HepG2 (cell line): ENCODE measurements around the gene EFEMP2. TPM values are rescaled to one million over a fixed set of nuclear protein-coding genes. Genes with fewer than 3 reads are reported as not detected.

Experiments used
- ELF1 ChIP-seq: sonication (generic); formaldehyde crosslinking; IDR thresholded peaks from 2 replicates; pipeline ENCODE4 v1.4.0; 2020; ENCODE audit warnings: missing genetic modification reagents
- FOXK2 ChIP-seq: fragments of 450-650 bp; IDR thresholded peaks from 2 replicates; pipeline ENCODE4 v1.6.1; 2016
- KDM5B ChIP-seq: sonication (generic); formaldehyde crosslinking; IDR thresholded peaks from 2 replicates; pipeline ENCODE4 v1.4.0; 2020; ENCODE audit warnings: missing genetic modification reagents, mild to moderate bottlenecking, borderline replicate concordance
- MIER3 ChIP-seq: IDR thresholded peaks from 2 replicates; pipeline ENCODE4 v1.6.1; 2016; ENCODE audit warnings: missing compliant biosample characterization, borderline replicate concordance
- NONO ChIP-seq, 2 experiments: fragments of 450-650 bp in 1 of 2; sonication (generic) in 1 of 2; formaldehyde crosslinking in 1 of 2; IDR thresholded peaks in 1 of 2; conservative IDR thresholded peaks in 1 of 2; 2 replicates each; pipeline versions ENCODE4 v1.6.1 to v1.8.0; 2017 to 2022; ENCODE audit warnings: mild to moderate bottlenecking in 1 of 2, missing genetic modification reagents in 1 of 2, moderate library complexity in 1 of 2
- SNRNP70 ChIP-seq: fragments of 200-400 bp; formaldehyde crosslinking; IDR thresholded peaks from 2 replicates; pipeline ENCODE4 v1.6.1; 2017; ENCODE audit warnings: mild to moderate bottlenecking, low read depth, low read length, moderate library complexity
- SP2 ChIP-seq: sonication (generic); formaldehyde crosslinking; IDR thresholded peaks from 2 replicates; pipeline ENCODE4 v1.5.1; 2020; ENCODE audit warnings: mild to moderate bottlenecking, missing genetic modification reagents
- TRIM24 ChIP-seq: sonication (generic); formaldehyde crosslinking; IDR thresholded peaks from 2 replicates; pipeline ENCODE4 v1.8.0; 2022; ENCODE audit warnings: mild to moderate bottlenecking, missing genetic modification reagents
- ZBTB7A ChIP-seq: sonication (generic); formaldehyde crosslinking; IDR thresholded peaks from 2 replicates; pipeline ENCODE4 v1.8.0; 2022; ENCODE audit warnings: mild to moderate bottlenecking, missing genetic modification reagents
- polyA plus RNA-seq, 8 experiments: library from polyadenylated mRNA; depleted of rRNA in 3 of 8; stranded (reverse) in 7 of 8; unstranded in 1 of 8; fragments of >200 nt; fragmentation: Illumina TruSeq in 4 of 8; extraction: Trizol in 4 of 8; gene quantifications; 2 replicates each; pipeline versions ENCODE4 v1.2.1 to v1.2.3, GENCODE V29; 2011 to 2016; ENCODE audit warnings: low read depth in 4 of 8, missing spikeins in 1 of 8, mixed read lengths in 1 of 8; ENCODE audit not compliant: insufficient read depth in 1 of 8
- total RNA-seq, 5 experiments: library from RNA; depleted of rRNA; stranded (reverse); fragments of >200 nt; fragmentation: Illumina TruSeq; extraction: Trizol; gene quantifications; 2 replicates each; pipeline ENCODE4 v1.2.3, GENCODE V29; 2016; ENCODE audit warnings: low read depth in 1 of 5
- TF ChIP-seq, protein P1 (sequence below): sonication (generic); formaldehyde crosslinking; IDR thresholded peaks from 2 replicates; pipeline ENCODE4 v1.4.0; 2020; ENCODE audit warnings: mild to moderate bottlenecking, missing genetic modification reagents
- TF ChIP-seq, protein P2 (sequence below): sonication (generic); formaldehyde crosslinking; conservative IDR thresholded peaks from 2 replicates; pipeline ENCODE4 v1.4.0; 2020; ENCODE audit warnings: missing genetic modification reagents
- TF ChIP-seq, protein P3 (sequence below): sonication (generic); formaldehyde crosslinking; IDR thresholded peaks from 2 replicates; pipeline ENCODE4 v1.5.0; 2020; ENCODE audit warnings: mild to moderate bottlenecking, missing genetic modification reagents
- TF ChIP-seq, protein P4 (sequence below): sonication (generic); formaldehyde crosslinking; IDR thresholded peaks from 2 replicates; pipeline ENCODE4 v1.5.0; 2020; ENCODE audit warnings: mild to moderate bottlenecking, missing genetic modification reagents
- TF ChIP-seq, protein P5 (sequence below): sonication (generic); formaldehyde crosslinking; IDR thresholded peaks from 2 replicates; pipeline ENCODE4 v1.5.0; 2020; ENCODE audit warnings: mild to moderate bottlenecking, missing genetic modification reagents

EFEMP2 gene
- total and polyA plus RNA-seq, 2 of the 13 experiments (the other 11 are each of a cell fraction or from before 2014, with no cell fraction given): 7.4 to 29.7 TPM

- TF ChIP-seq, protein P1, sequence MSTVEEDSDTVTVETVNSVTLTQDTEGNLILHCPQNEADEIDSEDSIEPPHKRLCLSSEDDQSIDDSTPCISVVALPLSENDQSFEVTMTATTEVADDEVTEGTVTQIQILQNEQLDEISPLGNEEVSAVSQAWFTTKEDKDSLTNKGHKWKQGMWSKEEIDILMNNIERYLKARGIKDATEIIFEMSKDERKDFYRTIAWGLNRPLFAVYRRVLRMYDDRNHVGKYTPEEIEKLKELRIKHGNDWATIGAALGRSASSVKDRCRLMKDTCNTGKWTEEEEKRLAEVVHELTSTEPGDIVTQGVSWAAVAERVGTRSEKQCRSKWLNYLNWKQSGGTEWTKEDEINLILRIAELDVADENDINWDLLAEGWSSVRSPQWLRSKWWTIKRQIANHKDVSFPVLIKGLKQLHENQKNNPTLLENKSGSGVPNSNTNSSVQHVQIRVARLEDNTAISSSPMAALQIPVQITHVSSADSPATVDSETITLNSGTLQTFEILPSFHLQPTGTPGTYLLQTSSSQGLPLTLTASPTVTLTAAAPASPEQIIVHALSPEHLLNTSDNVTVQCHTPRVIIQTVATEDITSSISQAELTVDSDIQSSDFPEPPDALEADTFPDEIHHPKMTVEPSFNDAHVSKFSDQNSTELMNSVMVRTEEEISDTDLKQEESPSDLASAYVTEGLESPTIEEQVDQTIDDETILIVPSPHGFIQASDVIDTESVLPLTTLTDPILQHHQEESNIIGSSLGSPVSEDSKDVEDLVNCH: no peak
- TF ChIP-seq SNRNP70: no peak
- TF ChIP-seq, protein P2, sequence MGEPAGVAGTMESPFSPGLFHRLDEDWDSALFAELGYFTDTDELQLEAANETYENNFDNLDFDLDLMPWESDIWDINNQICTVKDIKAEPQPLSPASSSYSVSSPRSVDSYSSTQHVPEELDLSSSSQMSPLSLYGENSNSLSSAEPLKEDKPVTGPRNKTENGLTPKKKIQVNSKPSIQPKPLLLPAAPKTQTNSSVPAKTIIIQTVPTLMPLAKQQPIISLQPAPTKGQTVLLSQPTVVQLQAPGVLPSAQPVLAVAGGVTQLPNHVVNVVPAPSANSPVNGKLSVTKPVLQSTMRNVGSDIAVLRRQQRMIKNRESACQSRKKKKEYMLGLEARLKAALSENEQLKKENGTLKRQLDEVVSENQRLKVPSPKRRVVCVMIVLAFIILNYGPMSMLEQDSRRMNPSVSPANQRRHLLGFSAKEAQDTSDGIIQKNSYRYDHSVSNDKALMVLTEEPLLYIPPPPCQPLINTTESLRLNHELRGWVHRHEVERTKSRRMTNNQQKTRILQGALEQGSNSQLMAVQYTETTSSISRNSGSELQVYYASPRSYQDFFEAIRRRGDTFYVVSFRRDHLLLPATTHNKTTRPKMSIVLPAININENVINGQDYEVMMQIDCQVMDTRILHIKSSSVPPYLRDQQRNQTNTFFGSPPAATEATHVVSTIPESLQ (CRISPR knock-in tag): 0 out of 2 replicates have a peak, but pooled peaks have one; percentile 56
- TF ChIP-seq, protein P3, sequence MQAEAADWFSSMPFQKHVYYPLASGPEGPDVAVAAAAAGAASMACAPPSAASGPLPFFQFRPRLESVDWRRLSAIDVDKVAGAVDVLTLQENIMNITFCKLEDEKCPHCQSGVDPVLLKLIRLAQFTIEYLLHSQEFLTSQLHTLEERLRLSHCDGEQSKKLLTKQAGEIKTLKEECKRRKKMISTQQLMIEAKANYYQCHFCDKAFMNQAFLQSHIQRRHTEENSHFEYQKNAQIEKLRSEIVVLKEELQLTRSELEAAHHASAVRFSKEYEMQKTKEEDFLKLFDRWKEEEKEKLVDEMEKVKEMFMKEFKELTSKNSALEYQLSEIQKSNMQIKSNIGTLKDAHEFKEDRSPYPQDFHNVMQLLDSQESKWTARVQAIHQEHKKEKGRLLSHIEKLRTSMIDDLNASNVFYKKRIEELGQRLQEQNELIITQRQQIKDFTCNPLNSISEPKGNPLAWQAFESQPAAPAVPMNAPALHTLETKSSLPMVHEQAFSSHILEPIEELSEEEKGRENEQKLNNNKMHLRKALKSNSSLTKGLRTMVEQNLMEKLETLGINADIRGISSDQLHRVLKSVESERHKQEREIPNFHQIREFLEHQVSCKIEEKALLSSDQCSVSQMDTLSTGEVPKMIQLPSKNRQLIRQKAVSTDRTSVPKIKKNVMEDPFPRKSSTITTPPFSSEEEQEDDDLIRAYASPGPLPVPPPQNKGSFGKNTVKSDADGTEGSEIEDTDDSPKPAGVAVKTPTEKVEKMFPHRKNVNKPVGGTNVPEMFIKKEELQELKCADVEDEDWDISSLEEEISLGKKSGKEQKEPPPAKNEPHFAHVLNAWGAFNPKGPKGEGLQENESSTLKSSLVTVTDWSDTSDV (CRISPR knock-in tag): no peak
- TF ChIP-seq KDM5B (CRISPR knock-in tag): peak; percentile 55; the same call in 1 of the 2 replicates
- TF ChIP-seq, protein P4, sequence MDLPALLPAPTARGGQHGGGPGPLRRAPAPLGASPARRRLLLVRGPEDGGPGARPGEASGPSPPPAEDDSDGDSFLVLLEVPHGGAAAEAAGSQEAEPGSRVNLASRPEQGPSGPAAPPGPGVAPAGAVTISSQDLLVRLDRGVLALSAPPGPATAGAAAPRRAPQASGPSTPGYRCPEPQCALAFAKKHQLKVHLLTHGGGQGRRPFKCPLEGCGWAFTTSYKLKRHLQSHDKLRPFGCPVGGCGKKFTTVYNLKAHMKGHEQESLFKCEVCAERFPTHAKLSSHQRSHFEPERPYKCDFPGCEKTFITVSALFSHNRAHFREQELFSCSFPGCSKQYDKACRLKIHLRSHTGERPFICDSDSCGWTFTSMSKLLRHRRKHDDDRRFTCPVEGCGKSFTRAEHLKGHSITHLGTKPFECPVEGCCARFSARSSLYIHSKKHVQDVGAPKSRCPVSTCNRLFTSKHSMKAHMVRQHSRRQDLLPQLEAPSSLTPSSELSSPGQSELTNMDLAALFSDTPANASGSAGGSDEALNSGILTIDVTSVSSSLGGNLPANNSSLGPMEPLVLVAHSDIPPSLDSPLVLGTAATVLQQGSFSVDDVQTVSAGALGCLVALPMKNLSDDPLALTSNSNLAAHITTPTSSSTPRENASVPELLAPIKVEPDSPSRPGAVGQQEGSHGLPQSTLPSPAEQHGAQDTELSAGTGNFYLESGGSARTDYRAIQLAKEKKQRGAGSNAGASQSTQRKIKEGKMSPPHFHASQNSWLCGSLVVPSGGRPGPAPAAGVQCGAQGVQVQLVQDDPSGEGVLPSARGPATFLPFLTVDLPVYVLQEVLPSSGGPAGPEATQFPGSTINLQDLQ: no peak
- peak; percentile 77 for TF ChIP-seq SP2 (CRISPR knock-in tag)
- no peak for TF ChIP-seq TRIM24 (CRISPR knock-in tag)
- TF ChIP-seq ELF1 (CRISPR knock-in tag): peak; percentile 89
- TF ChIP-seq MIER3 (CRISPR knock-in tag): no peak
- no peak for TF ChIP-seq ZBTB7A
- TF ChIP-seq NONO (IDR thresholded peaks at IDR 0.05): no peak
- peak; percentile 67 for TF ChIP-seq NONO (CRISPR knock-in tag; conservative IDR thresholded peaks at IDR 0.05)
- TF ChIP-seq FOXK2: no peak
- TF ChIP-seq, protein P5, sequence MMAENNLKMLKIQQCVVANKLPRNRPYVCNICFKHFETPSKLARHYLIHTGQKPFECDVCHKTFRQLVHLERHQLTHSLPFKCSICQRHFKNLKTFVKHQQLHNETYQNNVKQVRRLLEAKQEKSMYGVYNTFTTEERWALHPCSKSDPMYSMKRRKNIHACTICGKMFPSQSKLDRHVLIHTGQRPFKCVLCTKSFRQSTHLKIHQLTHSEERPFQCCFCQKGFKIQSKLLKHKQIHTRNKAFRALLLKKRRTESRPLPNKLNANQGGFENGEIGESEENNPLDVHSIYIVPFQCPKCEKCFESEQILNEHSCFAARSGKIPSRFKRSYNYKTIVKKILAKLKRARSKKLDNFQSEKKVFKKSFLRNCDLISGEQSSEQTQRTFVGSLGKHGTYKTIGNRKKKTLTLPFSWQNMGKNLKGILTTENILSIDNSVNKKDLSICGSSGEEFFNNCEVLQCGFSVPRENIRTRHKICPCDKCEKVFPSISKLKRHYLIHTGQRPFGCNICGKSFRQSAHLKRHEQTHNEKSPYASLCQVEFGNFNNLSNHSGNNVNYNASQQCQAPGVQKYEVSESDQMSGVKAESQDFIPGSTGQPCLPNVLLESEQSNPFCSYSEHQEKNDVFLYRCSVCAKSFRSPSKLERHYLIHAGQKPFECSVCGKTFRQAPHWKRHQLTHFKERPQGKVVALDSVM (CRISPR knock-in tag): peak; percentile 46; the same call in 1 of the 2 replicates
Measured at GRCh38 chr11:65857853-65858680, 14.5 kb downstream of the EFEMP2 start, which contains the start of gene CFL1 (continued).
